GM21723 (cell line): ENCODE data around the gene THEMIS.
"Not testable (repeated sequence)": the region's sequence is repeated elsewhere in the genome, so short reads cannot be mapped to it uniquely, and the experiment has no call there.

ENCODE experiments used
- ATAC-seq: cut with Tn5 transposase; IDR thresholded peaks from one replicate; pipeline ENCODE4 v1.9.1; 2021; ENCODE audit warnings: mild to moderate bottlenecking, moderate library complexity; ENCODE audit not compliant: unreplicated experiment

Gene THEMIS

DNA sequence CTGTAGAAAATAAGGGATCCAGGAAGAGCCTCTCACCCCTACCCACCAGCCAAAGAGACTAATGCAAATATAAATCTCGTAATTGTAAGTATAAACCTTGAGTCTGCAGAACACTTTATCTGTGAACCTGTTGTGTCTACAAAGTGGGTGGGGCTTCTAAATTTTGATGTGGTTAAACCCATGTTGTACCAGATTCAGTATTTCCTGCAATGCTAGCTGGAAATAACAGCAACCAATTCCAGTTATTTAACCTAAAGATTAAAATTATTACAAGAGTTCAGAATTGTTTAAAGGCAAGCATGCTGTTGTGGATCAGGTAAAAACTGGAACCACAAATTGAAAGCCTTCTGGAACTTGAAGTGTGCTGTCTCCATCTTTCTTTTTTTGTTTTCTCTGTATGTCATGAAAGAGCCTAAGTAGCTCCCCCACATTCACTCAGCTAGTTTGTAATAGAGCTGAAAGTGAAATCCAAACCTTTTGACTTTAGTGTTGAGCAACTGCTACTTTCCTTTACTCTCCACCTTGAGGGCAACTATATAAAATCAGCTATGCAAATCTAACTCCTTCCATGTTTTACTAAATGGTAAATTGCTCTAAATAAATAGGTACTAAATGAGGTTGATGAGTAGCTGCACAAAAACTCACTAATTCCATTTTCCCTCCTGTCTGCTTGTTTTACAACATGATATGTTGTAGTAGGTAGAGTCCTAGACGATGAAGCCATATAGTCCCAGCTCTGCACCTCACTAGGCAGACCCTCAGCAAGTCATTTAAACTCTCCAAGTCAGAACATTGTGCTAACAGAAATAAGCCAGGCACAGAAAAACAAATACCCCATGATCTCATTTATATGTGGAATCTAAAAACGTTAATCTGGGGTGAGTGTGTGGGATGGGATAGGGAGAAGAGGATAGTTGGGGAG, 17.9 kb upstream of the THEMIS start:
- ATAC-seq: no peak

DNA sequence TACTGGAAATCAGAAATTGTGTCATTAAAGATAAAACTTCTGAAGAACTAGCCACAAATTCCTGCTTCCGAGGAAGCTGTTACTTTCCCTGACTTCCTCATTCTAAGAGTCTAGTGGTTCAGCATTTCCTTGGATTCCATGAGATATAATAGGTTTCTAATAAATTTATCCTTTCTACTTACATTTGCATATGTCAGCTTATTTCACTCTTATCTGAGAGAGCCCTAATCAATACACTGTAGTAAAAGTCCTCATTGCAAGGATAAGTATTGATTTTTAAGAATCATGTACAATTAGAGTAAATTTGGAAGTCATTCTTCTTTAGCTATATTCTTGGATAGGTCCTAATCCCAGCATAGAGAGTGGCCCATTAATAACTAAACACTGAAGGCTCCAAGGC, 16.9 kb upstream of the THEMIS start:
- no peak for ATAC-seq

DNA sequence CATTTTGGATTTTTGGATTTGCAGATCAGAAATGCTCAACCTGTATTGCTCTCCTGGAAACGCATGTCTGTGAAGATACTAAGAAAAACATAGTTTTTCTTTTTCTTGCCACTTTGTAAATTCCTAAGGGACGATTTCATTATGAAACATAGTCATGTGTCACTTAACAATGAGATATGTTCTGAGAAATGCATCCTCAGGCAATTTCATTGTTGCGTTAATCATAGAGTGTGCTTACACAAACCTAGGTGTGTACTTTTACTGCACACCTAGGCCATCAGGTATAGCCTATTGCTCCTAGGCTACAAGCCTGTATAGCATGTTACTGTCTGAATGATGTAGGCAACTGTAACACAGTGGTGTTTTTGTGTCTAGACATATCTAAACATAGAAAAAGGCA, 13.4 kb upstream of the THEMIS start:
- ATAC-seq: no peak

DNA sequence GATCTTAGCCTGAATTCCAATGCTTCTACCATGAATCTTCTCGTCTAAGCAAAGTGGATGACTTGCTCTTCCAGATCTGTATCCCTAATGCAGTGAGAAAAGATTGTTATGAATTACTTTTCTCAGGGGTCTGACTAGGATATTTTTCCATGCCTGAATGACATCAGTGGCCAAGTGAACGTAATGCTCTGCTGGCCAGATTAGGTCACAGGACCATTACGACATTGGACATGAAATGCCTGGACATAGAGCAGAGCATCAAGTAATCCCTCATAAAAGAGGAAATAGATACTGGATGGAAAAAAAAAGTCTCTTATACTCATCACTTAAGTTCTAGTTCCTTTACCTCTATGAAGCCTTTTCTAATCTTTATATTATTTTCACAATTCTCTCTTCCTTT, 12.1 kb upstream of the THEMIS start:
- no peak for ATAC-seq

- ATAC-seq: peak; percentile 75
Measured at GRCh38 chr6:127907960-127908640, 7.2 kb upstream of the THEMIS start.

DNA sequence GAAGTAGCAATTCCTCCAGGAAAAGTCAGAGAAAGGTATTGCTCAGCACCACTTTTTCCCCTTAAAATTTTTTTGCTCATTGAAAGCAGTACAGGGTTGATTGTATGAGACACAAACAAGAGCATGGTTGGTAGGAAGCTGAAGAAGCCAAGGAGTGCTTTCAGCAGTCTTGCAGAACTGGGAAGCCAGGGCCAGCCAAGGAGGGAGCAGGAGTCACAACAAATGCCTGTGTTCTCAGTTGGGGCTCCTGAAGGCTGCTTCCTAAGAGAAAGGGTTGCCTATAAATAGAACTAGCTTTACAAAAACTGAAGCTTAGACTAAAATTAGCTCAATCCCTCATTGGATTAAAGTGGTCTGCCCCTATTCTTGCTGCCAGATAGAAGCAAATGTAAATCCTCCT, 3.3 kb upstream of the THEMIS start:
- ATAC-seq: no peak

DNA sequence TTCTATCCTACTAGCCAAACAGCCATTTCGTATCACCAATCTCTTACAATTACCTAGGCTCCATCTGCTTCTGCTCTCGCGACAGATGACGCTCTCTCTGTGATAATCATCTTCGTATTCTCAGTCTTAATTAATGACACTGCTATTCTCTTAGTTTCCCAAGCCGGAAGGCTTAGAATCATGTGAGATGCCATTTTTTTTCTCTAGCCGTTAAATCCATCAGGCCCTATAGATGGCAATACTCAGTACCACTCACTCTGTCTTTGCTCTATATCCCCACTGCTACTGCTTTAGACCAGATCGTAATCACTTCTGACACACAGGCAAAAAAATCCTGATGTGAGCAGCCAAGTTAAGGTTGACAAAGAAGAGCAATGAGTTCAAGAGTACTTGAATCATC, 2.1 kb upstream of the THEMIS start:
- ATAC-seq: no peak

DNA sequence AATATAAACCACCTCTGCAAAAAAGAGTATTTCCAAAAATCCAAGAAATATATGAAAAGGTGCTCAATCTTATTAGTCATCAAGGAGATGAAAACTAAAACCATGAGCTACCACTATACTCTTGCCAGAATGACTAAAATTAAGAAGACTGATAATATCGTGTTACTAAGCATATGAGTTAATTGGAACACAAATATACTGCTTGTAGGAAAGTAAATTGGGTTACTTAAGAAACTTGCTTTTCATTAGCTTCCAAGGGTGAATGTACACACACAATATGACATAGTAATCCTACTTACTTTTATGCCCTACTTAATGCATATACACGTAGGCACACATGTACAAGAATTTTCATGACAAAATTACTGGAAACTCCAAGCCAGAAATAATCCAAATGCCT, 3.4 kb downstream of the THEMIS start:
- ATAC-seq: no peak

GRCh38 chr6:127894051-127894450, 6.8 kb downstream of the THEMIS start:
- ATAC-seq: no peak

DNA sequence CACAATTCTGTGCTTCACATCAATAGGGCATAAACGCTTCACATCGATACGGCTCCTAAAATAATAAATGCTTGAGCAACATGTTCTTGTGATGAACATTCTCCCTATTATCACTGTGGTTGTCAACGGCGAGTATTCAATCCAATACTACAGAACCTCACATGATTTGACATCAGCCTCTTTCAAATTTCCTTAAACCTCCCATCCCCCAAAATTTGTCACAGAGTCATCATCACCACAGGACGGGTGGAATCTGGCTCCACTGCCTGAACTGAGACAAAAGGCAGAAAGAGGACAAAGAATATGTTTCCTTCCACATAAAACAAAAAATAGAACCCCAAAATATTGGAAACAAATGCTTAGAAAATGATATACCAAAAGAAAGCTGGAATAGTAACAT, 7.3 kb downstream of the THEMIS start:
- ATAC-seq: no peak

GRCh38 chr6:127891731-127892326, 9.0 kb downstream of the THEMIS start:
- no peak for ATAC-seq

DNA sequence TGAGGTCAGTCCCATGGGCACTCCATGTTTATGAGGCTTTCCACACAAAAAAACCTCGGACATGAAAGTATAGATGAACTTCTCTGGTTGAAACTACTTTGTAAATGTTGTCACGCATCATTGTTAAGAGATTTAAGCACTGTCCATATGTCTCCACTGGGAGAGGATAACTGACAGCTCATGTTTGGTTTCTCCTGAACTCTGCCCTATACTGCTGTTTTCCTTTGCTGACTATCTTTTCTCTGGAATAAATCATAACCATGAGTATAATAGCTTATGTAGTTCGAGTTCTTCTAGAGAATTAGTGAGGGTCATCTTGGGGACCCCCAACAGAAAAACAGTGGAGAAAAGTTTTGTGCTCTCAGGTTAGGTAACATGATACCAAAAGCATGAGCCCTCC, 14.3 kb downstream of the THEMIS start:
- ATAC-seq: no peak

- no peak for ATAC-seq
Measured at GRCh38 chr6:127884134-127884533, 16.7 kb downstream of the THEMIS start.

- ATAC-seq: not testable (repeated sequence)
Measured at GRCh38 chr6:127881949-127882348, 18.9 kb downstream of the THEMIS start.

GRCh38 chr6:127880429-127880828, 20.4 kb downstream of the THEMIS start:
- ATAC-seq: no peak

GRCh38 chr6:127879685-127880084, 21.2 kb downstream of the THEMIS start:
- ATAC-seq: no peak

DNA sequence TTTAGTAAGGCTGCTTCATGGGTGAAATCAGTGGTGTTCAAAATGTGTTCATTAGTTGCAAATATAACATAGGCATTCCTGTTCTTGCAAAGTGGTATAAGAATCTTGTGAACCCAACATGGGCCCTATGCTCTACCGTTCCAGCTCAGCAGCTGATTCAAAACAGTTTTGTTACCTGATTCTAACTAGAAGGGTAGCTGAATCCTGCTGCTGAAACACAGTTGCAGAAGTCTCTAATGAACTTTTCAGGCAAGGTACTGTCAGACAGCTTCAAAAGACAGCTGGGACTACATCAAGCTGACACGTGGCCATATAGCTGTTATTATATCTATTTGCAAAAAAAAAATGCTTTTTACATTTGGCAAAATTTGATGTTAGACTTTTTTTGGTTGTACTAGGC, 22.7 kb downstream of the THEMIS start:
- no peak for ATAC-seq

DNA sequence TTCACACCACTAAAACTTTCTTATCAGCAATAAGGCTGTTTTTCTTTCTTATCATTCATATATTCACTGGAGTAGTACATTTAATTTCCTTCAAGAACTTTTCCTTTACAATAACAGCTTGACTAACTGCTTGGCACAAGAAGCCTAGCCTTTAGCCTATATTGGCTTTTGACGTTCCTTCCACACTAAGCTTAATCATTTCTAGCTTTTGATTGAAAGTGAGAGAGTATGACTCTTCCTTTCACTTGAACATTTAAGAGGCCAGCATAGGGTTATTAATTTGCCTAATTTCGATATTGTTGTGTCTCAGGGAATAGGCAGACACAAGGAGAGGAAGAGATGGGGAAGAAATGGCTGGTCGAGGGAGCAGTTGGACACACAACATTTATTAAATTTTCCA, 23.6 kb downstream of the THEMIS start:
- no peak for ATAC-seq

DNA sequence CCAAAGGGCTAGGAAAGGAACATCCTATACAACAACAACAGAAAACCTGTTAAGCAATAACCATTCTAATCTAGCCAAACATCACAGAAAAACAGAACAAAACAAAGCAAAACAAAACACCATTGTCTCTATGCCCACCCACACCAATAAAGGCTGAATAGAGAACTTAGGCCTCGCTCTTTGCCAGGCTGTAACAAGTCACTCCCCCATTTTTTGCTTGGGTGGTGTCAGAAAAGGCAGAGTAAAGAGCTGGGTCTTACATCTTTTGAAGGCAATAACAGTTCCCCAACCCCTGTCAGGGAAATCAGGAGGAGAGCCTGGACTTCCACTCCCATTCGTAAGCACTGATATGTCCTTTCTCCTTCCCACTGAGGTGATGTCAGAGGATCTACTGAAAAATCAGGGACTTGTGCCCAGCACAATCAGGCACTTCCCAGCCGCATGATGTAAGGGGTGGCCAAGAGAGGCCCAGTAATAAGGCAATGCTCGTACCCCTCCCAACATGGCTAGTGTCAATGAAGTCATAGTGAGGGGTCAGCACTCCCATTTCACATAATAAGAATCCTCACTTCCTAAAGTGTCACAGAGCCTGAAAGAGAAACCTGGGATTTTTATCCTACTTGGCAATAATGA, 31.0 kb downstream of the THEMIS start:
- ATAC-seq: no peak

DNA sequence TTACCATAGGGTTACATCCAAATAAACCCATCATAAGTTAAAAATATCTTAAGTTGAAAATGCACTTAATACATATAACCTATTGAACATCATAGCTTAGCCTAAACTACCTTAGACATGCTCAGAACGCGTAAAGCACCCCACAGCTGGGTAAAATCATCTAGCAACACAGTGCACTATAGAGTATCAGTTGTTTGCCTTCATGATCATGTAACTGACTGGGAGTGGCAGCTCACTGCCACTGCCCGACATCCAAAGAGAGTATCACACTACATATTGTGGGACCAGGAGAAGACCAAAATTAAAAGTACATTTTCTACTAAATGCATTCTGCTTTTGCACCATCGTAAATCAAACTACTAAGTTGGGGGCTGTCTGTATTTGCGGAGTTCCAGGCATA, 31.7 kb downstream of the THEMIS start:
- no peak for ATAC-seq

GRCh38 chr6:127868338-127868737, 32.5 kb downstream of the THEMIS start:
- no peak for ATAC-seq
